HepG2 (cell line): ENCODE measurements around the gene SNAI3. TPM values are rescaled to one million over a fixed set of nuclear protein-coding genes. Genes with fewer than 3 reads are reported as not detected.
A peak's percentile ranks its signal among the peaks of the same experiment; 100 is the strongest.

Experiments used
- AGO2 ChIP-seq: fragments of 200-400 bp; formaldehyde crosslinking; optimal IDR thresholded peaks from 2 replicates; pipeline ENCODE3; 2017; ENCODE audit warnings: mild to moderate bottlenecking, low read depth, low read length, moderate library complexity
- BRCA1 ChIP-seq: sonication (generic); formaldehyde crosslinking; IDR thresholded peaks from 2 replicates; pipeline ENCODE4 v1.4.0; 2020; ENCODE audit warnings: missing genetic modification reagents
- CEBPZ ChIP-seq: IDR thresholded peaks from 2 replicates; pipeline ENCODE4 v1.6.1; 2012; ENCODE audit warnings: low read length, improper control_type of control experiment
- ERF ChIP-seq: IDR thresholded peaks from 2 replicates; pipeline ENCODE4 v1.6.1; 2018; ENCODE audit warnings: missing biosample characterization, missing genetic modification reagents
- MATR3 ChIP-seq: sonication (generic); formaldehyde crosslinking; IDR thresholded peaks from 2 replicates; pipeline ENCODE4 v1.4.0; 2020; ENCODE audit warnings: missing genetic modification reagents
- SP2 ChIP-seq: sonication (generic); formaldehyde crosslinking; IDR thresholded peaks from 2 replicates; pipeline ENCODE4 v1.5.1; 2020; ENCODE audit warnings: mild to moderate bottlenecking, missing genetic modification reagents
- SRSF4 ChIP-seq: fragments of 200-400 bp; formaldehyde crosslinking; IDR thresholded peaks from one replicate; pipeline ENCODE4 v1.6.1; 2018; ENCODE audit warnings: mild to moderate bottlenecking, low read depth, low read length, moderate library complexity; ENCODE audit not compliant: poor library complexity, severe bottlenecking
- ZBTB3 ChIP-seq: sonication (generic); formaldehyde crosslinking; IDR thresholded peaks from 2 replicates; pipeline ENCODE4 v1.4.0; 2020; ENCODE audit warnings: low read depth, mild to moderate bottlenecking, moderate library complexity, missing genetic modification reagents, borderline replicate concordance
- ZBTB39 ChIP-seq: sonication (generic); formaldehyde crosslinking; IDR thresholded peaks from 2 replicates; pipeline ENCODE4 v1.5.0; 2020; ENCODE audit warnings: missing genetic modification reagents
- ZBTB8A ChIP-seq: sonication (generic); formaldehyde crosslinking; IDR thresholded peaks from 2 replicates; pipeline ENCODE4 v1.4.0; 2020; ENCODE audit warnings: mild to moderate bottlenecking, low read depth, missing genetic modification reagents, borderline replicate concordance
- ZFP37 ChIP-seq: sonication (generic); formaldehyde crosslinking; IDR thresholded peaks from 2 replicates; pipeline ENCODE4 v1.4.0; 2020; ENCODE audit warnings: missing genetic modification reagents, borderline replicate concordance
- ZKSCAN5 ChIP-seq: sonication (generic); formaldehyde crosslinking; IDR thresholded peaks from 2 replicates; pipeline ENCODE4 v1.5.1; 2020; ENCODE audit warnings: mild to moderate bottlenecking, missing genetic modification reagents
- ZNF260 ChIP-seq: sonication (generic); formaldehyde crosslinking; IDR thresholded peaks from 2 replicates; pipeline ENCODE4 v1.4.0; 2020; ENCODE audit warnings: missing genetic modification reagents, low read depth, mild to moderate bottlenecking, borderline replicate concordance
- ZNF263 ChIP-seq: sonication (generic); formaldehyde crosslinking; IDR thresholded peaks from 2 replicates; pipeline ENCODE4 v1.4.0; 2020; ENCODE audit warnings: missing genetic modification reagents
- ZNF274 ChIP-seq: sonication (generic); formaldehyde crosslinking; IDR thresholded peaks from 2 replicates; pipeline ENCODE4 v1.5.1; 2020; ENCODE audit warnings: mild to moderate bottlenecking, missing genetic modification reagents
- ZNF558 ChIP-seq: sonication (generic); formaldehyde crosslinking; IDR thresholded peaks from 2 replicates; pipeline ENCODE4 v1.9.0; 2022; ENCODE audit warnings: mild to moderate bottlenecking, missing genetic modification reagents, borderline replicate concordance
- ZNF784 ChIP-seq: sonication (generic); formaldehyde crosslinking; IDR thresholded peaks from 2 replicates; pipeline ENCODE4 v1.5.1; 2020; ENCODE audit warnings: missing genetic modification reagents, mild to moderate bottlenecking, borderline replicate concordance
- polyA plus RNA-seq, 8 experiments: library from polyadenylated mRNA; depleted of rRNA in 3 of 8; stranded (reverse) in 7 of 8; unstranded in 1 of 8; fragments of >200 nt; fragmentation: Illumina TruSeq in 4 of 8; extraction: Trizol in 4 of 8; gene quantifications; 2 replicates each; pipeline versions ENCODE4 v1.2.1 to v1.2.3, GENCODE V29; 2011 to 2016; ENCODE audit warnings: low read depth in 4 of 8, missing spikeins in 1 of 8, mixed read lengths in 1 of 8; ENCODE audit not compliant: insufficient read depth in 1 of 8
- total RNA-seq, 5 experiments: library from RNA; depleted of rRNA; stranded (reverse); fragments of >200 nt; fragmentation: Illumina TruSeq; extraction: Trizol; gene quantifications; 2 replicates each; pipeline ENCODE4 v1.2.3, GENCODE V29; 2016; ENCODE audit warnings: low read depth in 1 of 5

SNAI3 gene
- total and polyA plus RNA-seq, 2 of the 13 experiments (the other 11 are each of a cell fraction or from before 2014, with no cell fraction given), result 0.09 to 0.18 TPM

- TF ChIP-seq ZBTB39 (CRISPR knock-in tag), result no peak
- TF ChIP-seq MATR3, result no peak
- no peak for TF ChIP-seq BRCA1 (CRISPR knock-in tag)
- TF ChIP-seq ZNF263, result 0 out of 2 replicates have a peak, but pooled peaks have one; percentile 51
- TF ChIP-seq ZNF784 (CRISPR knock-in tag), result no peak
- TF ChIP-seq ERF (CRISPR knock-in tag), result no peak
- TF ChIP-seq SRSF4, result no peak
- no peak for TF ChIP-seq SP2 (CRISPR knock-in tag)
- no peak for TF ChIP-seq ZBTB8A (CRISPR knock-in tag)
- TF ChIP-seq ZNF274 (CRISPR knock-in tag), result no peak
- TF ChIP-seq ZNF558 (CRISPR knock-in tag), result no peak
- TF ChIP-seq ZBTB3, result no peak
- no peak for TF ChIP-seq ZFP37 (CRISPR knock-in tag)
- TF ChIP-seq AGO2, result peak; percentile 44
- no peak for TF ChIP-seq CEBPZ
- no peak for TF ChIP-seq ZKSCAN5 (CRISPR knock-in tag)
- TF ChIP-seq ZNF260 (CRISPR knock-in tag), result no peak
Observed at GRCh38 chr16:88733630-88734360, 47.5 kb upstream of the SNAI3 start (continued).
